ENCODE measurements around the gene DPYD. TPM values are rescaled to one million over a fixed set of nuclear protein-coding genes. Genes with fewer than 3 reads are reported as not detected.

DPYD gene
- total RNA-seq, 1 donor from 2014 or later = 29.4 TPM

DNA sequence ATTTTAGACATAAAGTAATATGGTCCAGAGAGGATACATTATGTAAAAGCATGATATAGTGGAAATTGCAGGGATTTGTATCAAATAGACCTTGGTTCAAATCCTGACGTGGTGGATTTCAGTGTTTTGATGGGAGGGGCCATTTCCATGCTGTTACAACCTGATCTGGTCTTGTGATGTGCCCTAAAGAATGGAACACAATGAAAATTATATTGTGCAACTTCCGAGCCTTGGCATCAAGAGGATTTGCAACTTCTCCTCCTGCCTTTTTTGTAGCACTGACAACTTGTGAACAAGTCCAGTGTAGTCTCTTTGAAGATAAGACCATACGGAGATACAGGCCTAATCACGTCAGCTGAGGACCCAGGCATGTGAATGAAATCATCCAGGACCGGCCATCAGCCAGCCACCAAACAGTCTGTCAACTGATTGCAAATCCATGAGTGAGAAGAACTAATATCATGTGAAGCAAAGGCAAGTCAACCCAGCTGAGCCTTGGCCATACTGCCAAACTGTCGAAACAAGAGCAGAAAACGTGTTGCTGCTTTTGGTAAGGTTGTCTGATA is 412.1 kb downstream of the DPYD start:
- no peak for ATAC-seq

GRCh38 chr1:97507863-97508262 is 413.0 kb downstream of the DPYD start:
- no peak for ATAC-seq

DNA sequence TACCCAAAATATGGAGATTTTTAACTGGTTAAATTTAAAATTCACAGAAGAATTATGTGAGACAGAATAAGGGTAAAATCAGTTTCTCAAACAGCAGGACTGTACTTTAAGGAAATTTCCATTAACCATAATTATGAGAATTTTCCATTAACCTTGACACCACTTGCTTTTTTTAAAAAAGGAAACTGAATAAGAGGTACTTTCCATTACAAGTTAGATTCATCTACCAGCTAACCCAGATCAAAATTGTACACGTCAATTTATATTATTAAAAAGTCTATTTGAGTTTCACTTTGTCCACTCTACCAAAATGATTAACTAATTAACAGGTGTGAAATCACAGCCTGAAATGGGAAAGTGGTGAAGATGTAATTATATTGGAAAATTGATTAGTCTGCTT is 414.5 kb downstream of the DPYD start:
- no peak for ATAC-seq

- no peak for ATAC-seq
Observed at GRCh38 chr1:97505816-97506215, 415.0 kb downstream of the DPYD start.

- no peak for ATAC-seq
Observed at GRCh38 chr1:97505289-97505688, 415.5 kb downstream of the DPYD start.

DNA sequence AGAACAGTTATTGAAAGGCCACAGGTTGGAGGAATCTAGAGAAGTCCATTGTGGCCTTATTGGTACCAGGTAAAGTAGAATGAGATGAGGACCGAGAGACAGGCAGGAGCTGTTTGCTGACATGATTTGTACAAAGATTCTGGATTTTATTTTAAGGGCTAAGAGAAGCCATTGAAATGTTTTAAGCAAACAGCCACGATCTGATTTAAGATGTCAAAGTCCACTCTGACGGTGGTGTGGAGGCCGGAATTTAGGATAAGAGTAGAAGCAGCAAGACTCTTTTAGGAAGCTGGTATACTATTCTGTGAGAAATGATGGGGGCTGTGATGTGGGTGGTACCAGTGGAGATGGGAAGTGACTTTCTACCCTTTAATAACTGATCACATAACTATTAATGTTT is 418.5 kb downstream of the DPYD start:
- no peak for ATAC-seq

GRCh38 chr1:97501628-97502027 is 419.2 kb downstream of the DPYD start:
- ATAC-seq = no peak

DNA sequence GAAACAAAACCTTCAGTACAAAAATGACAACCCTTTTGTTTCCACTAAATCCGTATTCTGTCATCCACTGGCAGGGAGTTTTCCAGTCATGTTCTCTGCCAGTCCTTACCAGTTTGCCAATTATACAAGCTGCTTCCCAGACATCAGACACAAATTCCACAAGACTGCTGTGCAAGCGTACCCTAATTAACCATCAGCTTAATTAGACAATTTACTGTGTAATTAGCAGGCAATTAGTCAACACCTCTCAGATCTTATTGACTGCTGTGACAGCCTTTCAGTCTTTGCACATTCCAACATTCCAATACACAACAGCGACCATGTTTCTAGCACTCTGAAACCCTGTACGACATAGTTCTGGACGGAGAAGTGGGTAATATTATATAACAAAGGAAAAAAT is 420.1 kb downstream of the DPYD start:
- peak; percentile 22 for ATAC-seq

GRCh38 chr1:97499667-97500066 is 421.2 kb downstream of the DPYD start:
- no peak for ATAC-seq

- ATAC-seq = peak; percentile 70
Observed at GRCh38 chr1:97489834-97490233, 431.0 kb downstream of the DPYD start.

DNA sequence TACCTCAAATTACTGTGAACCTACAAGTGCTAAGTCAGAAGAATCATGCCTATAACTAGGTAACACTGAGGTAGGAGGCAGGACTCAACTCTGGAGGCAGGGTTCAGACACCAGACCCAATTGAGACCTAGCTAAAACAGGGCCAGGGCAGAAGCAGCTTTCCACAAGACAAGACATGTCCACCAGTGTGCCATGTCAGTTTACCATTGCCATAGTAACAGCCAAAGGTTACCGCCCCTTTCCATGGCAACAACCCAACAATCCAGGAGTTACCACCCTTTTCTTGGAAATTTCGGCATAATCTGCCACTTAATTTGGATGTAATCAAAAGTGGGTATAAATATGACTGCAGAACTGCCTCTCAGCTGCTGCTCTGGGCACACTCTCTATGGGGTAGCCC is 432.3 kb downstream of the DPYD start:
- ATAC-seq = peak; percentile 54

DNA sequence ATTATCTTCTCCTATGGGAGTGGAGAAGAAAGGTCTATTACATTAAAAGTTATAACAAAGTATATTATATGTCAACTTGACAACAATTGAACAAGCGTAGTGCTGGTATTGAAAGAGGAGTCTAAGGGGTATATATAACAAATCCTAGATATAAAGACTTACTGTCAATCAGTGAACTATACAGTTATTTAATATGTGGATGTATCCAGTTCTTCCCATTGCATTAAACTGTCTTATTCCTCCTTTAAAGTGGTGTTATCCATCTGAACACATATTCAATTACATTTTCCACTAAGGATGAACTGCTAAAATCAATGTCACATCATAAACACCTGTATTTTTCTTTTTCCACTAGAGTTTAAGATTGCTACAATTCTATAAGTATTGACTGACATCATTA is 438.8 kb downstream of the DPYD start:
- no peak for ATAC-seq

DNA sequence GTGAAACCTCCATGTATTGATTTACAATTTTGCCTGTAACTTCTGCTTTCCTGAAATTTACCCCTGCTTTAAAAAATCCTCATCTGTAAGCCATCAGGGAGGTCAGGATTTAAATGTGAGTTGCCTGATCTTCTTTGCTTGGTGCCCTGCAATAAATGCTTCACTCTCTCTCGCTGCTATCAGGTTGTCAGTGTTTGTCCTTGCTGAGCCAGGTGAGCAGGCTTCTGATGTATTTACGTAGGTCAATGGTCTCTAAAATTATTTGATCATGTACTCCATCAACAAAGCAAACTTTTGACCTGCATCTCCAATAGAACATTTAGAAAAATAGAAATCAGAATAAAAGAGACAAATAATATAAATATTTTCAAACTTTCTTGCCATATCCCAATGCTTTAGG is 453.4 kb downstream of the DPYD start:
- no peak for ATAC-seq

GRCh38 chr1:97464305-97464704 is 456.5 kb downstream of the DPYD start:
- ATAC-seq = no peak

DNA sequence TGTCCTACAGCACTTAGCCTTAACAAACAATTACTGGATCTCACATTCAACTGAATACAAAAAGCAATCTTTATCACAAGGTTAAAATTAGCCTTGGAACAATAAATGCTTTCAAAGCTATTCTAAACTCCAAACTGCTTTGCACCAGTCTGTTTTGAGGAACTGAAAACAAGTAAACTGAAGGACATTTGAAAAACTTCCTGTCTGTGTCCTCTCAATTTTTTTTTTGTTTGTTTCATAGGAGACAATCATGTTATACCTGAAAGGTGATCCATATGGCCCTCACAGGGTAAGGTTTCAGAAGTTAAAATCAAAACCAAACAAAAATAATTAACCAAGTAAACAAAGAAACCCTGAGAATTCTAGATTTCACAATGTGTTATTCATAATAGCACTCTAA is 459.1 kb downstream of the DPYD start:
- ATAC-seq = no peak

GRCh38 chr1:97457446-97458089 is 463.3 kb downstream of the DPYD start:
- no peak for ATAC-seq

DNA sequence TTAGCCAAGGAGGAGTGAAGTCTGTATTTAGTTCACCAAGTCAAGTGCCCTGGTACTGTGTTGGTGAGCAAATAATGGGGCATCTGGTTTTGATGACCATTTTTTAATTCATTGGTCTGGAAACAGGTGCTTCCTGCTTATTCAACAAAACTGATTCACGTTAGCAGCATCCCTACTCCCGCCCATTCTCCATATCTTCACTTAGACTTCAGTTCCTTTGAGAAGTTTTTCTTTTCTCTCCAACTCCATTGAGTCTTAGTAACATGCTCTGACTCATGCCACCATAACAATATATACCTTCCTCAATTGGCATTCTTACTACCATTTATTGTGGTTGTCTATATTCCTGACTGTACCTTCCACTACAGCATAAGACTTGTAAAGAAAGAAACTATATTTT is 468.9 kb downstream of the DPYD start:
- ATAC-seq = peak; percentile 11

DNA sequence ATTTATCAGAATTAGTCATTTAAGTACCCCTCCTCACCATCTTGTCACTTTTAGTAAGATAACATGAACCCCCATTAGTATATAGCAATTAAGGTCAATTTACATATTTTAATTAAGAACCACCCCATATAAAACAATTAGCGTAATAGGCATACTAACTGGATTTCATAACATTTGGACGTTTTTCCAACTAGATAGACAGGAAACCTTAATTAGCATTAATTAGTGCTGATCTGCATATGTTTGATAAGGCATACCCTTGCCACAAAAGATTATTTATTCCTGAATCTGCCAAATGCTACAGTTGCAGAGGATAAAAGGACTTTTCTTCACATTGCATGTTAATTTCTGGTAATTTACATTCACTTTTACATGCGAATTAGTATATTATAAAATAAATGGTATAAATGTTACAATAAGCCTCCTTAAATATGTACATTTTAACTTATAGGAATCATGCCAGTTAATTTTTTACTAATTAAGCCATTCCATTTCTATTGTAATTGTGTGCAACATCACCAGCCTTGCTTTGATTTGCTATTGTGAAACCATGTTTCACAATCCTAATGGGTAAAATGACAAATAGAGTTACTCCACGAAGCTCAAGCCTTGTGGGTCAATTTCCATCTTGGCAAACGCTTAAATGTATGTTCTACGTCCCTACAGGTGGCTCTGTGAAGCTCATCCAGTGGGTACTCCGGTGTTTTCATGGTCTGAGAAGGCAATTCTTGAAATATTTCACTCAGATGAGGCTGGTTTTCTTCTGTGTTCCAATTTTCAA is 469.6 kb downstream of the DPYD start:
- ATAC-seq = no peak

DNA sequence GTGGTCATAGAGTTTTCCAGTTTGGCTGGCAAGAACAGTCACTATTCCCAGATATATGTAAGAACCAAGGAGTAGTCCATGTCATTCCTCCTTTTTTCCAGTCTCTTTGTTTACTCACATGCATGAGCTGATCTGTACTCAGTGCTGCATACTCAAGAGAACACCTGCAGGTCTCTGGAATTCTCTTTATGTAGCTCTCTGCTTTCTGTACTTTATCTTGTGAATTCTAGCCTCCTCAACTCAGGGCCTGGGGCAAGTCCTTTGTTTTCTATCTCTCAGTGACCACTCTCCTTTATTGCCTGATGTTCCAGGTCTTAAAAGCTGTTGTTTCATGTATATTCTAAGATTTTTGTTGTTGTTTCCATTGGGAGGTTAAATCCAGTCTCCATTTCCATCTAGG is 478.9 kb downstream of the DPYD start:
- no peak for ATAC-seq

DNA sequence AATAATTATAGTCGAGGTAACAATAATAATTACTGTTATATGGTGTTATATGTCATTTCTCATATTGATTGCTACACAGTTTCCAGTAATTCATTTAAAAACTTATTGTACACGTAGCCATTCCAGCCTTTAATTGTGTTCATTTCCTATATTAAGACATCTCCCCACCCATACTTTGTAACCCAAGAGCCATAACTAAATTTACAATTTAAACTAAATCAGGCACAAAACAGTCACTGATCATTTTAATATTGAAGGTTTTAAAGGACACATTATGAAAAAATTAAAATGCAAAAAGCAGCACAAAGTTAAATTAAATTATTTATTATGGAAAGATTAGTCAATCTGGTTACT is 487.0 kb downstream of the DPYD start:
- ATAC-seq = no peak

DNA sequence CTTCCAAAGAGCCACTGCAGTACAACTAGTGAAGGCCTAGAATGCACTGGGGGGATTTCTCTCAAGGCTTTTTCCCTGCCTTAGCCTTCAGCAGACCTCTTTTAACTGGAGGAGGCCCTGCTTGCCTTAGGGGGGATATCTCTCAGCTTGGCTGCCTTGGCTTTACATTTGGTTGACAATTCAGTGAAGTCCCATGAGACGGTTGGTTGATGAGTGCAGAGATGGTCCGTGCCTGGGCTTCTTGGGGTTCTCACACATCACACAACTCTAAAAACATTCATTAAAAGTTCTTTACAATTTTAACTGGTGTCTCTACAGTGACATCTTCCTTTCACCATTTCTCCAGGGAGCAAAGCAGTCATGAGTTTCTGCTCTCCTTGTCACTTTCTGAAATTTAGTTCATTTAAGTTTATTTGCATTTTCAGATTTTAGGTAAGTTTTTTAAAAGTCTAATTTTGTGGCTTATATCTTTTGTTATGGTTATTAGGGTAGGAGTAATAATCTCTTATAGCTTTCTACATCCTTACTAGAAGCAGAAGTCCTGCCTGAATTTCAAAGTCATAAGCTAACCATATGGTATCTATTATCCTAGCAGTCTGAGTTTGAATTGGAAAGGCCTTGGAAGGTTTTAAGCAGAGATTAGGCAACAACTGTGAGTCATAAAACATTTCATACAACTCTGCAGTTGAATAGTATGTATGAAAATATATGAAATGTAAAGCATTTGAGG is 487.6 kb downstream of the DPYD start:
- peak; percentile 63 for ATAC-seq

- no peak for ATAC-seq
Observed at GRCh38 chr1:97427371-97427770, 493.5 kb downstream of the DPYD start.

- ATAC-seq = no peak
Observed at GRCh38 chr1:97424209-97424608, 496.6 kb downstream of the DPYD start.

GRCh38 chr1:97423403-97423802 is 497.4 kb downstream of the DPYD start:
- no peak for ATAC-seq
